Keratinocyte (primary cell): ENCODE results near the gene KLLN. TPM values are rescaled to one million over a fixed set of nuclear protein-coding genes. Genes with fewer than 3 reads are reported as not detected.

ENCODE experiments used
- DNase-seq: peaks from one replicate; pipeline ENCODE4 v3.0.0-alpha.2; 2011; ENCODE audit warnings: low read depth, missing footprints, low spot score
- FAIRE-seq: peaks from 2 replicates; lab custom pipeline; 2011; peaks lifted over from hg19 to GRCh38; lab: Jason Lieb, UNC
- H2AFZ ChIP-seq: 2 replicates; pipeline ENCODE4 v1.6.0; 2012; ENCODE audit warnings: low read length, control low read depth, inconsistent platforms; ENCODE audit not compliant: control insufficient read depth
- H3K27ac ChIP-seq: 2 replicates; pipeline ENCODE4 v1.5.1; 2011; ENCODE audit warnings: low read length; ENCODE audit not compliant: control insufficient read depth, insufficient read depth
- H3K27me3 ChIP-seq: 3 replicates; pipeline ENCODE4 v1.6.0; 2011; ENCODE audit warnings: low read length; ENCODE audit not compliant: control insufficient read depth, insufficient read depth; ENCODE audit errors: extremely low read depth
- H3K36me3 ChIP-seq, 2 experiments: 2 replicates in 1 of 2; 3 replicates in 1 of 2; pipeline ENCODE4 v1.5.1; 2011; ENCODE audit warnings: low read length in 2 of 2, mild to moderate bottlenecking in 1 of 2; ENCODE audit not compliant: control insufficient read depth in 2 of 2, insufficient read depth in 2 of 2; ENCODE audit errors: extremely low read depth in 1 of 2
- H3K4me1 ChIP-seq: 3 replicates; pipeline ENCODE4 v1.5.1; 2011; ENCODE audit warnings: low read length; ENCODE audit not compliant: control insufficient read depth, insufficient read depth; ENCODE audit errors: extremely low read depth
- H3K4me2 ChIP-seq: 3 replicates; pipeline ENCODE4 v1.6.0; 2011; ENCODE audit warnings: low read depth, low read length; ENCODE audit not compliant: control insufficient read depth, insufficient read depth; ENCODE audit errors: extremely low read depth
- H3K4me3 ChIP-seq, 3 experiments: fragments of 200-600 bp in 1 of 3; sonication (generic) in 1 of 3; 2 replicates in 2 of 3; 3 replicates in 1 of 3; pipeline ENCODE4 v1.5.1; 2011 to 2016; ENCODE audit warnings: low read length in 3 of 3, mild to moderate bottlenecking in 3 of 3, control low read depth in 2 of 3, inconsistent platforms in 1 of 3, low read depth in 1 of 3, mixed read lengths in 1 of 3, mixed run types in 1 of 3, moderate library complexity in 1 of 3; ENCODE audit not compliant: control insufficient read depth in 2 of 3, insufficient read depth in 2 of 3; ENCODE audit errors: extremely low read depth in 1 of 3
- H3K79me2 ChIP-seq: 2 replicates; pipeline ENCODE4 v1.6.0; 2012; ENCODE audit warnings: low read length; ENCODE audit not compliant: control insufficient read depth, insufficient read depth
- H3K9ac ChIP-seq: 3 replicates; pipeline ENCODE4 v1.6.0; 2011; ENCODE audit warnings: low read length; ENCODE audit not compliant: control insufficient read depth, insufficient read depth; ENCODE audit errors: extremely low read depth
- H3K9me1 ChIP-seq: 3 replicates; pipeline ENCODE4 v1.6.0; 2011; ENCODE audit warnings: low read length; ENCODE audit not compliant: control insufficient read depth, insufficient read depth; ENCODE audit errors: extremely low read depth
- H3K9me3 ChIP-seq: 2 replicates; pipeline ENCODE4 v1.5.1; 2012; ENCODE audit warnings: low read depth, low read length; ENCODE audit not compliant: control insufficient read depth
- H4K20me1 ChIP-seq: 3 replicates; pipeline ENCODE4 v1.6.0; 2011; ENCODE audit warnings: low read length; ENCODE audit not compliant: control insufficient read depth, insufficient read depth; ENCODE audit errors: extremely low read depth
- CTCF ChIP-seq, 3 experiments: IDR thresholded peaks in 1 of 3; conservative IDR thresholded peaks in 1 of 3; optimal IDR thresholded peaks in 1 of 3; 2 replicates in 2 of 3; 3 replicates in 1 of 3; pipeline versions ENCODE3 to v1.5.1; 2011; ENCODE audit warnings: low read length in 3 of 3, mild to moderate bottlenecking in 3 of 3, moderate library complexity in 2 of 3, control low read depth in 1 of 3, inconsistent platforms in 1 of 3; ENCODE audit not compliant: insufficient read depth in 2 of 3; ENCODE audit errors: extremely low read depth in 1 of 3
- EZH2 ChIP-seq: IDR thresholded peaks from one replicate; pipeline ENCODE4 v1.6.1; 2012; ENCODE audit warnings: inconsistent platforms, mild to moderate bottlenecking, low read length, moderate library complexity
- dilution Hi-C: fragments of 300-500 bp; cut with MboI; formaldehyde crosslinking; loops from one replicate; pipeline ENCODE4 v1.7.0; 2020; ENCODE audit warnings: low sequenced_read_pairs; ENCODE audit not compliant: extremely low pct_ligation_motif_present
- polyA plus RNA-seq, 5 experiments: library from polyadenylated mRNA; depleted of rRNA in 3 of 5; stranded (reverse) in 3 of 5; stranded (forward) in 1 of 5; unstranded in 1 of 5; fragments of >200 nt; gene quantifications; 1 replicate in 1 of 5; 2 replicates in 3 of 5; 3 replicates in 1 of 5; pipeline versions ENCODE4 v1.2.1 to v1.2.3, GENCODE V29; 2011 to 2012; ENCODE audit warnings: missing spikeins in 2 of 5, low read depth in 1 of 5, low replicate concordance in 1 of 5

The KLLN gene
- polyA plus RNA-seq, 1 donor (not counting 4 experiments of a cell fraction or from before 2014, with no cell fraction given): 0.16 TPM

- Histone ChIP-seq H3K4me3 (no peak overlapping the region), H3K27me3 (no peaks in the 10 kb centered on the region), H2AFZ (no peak overlapping the region), H3K9ac (no peak overlapping the region), H3K27ac (peak overlapping the region; percentile 77), H3K9me1 (no peaks in the 10 kb centered on the region), H3K36me3 (no peaks in the 10 kb centered on the region), H4K20me1 (no peaks in the 10 kb centered on the region), H3K4me1 (peaks cover 42% of the 10 kb centered on the region), H3K79me2 (no peaks in the 10 kb centered on the region), H3K4me2 (peak overlapping the region; percentile 55), H3K9me3 (no peaks in the 10 kb centered on the region)
- no peak for DNase-seq
- peak; percentile 52 for FAIRE-seq
- TF ChIP-seq CTCF (optimal IDR thresholded peaks at IDR 0.05 in 1 of 3, IDR thresholded peaks at IDR 0.05 in 1 of 3, conservative IDR thresholded peaks at IDR 0.05 in 1 of 3; ENCODE audit: extremely low read depth in 1 of 3, insufficient read depth in 2 of 3, low read length in 3 of 3): no peak
- TF ChIP-seq EZH2: no peak
- dilution Hi-C loops: no loop called here
These were observed 17.3 kb downstream of the KLLN start for GRCh38 chr10:87846023-87846422.

DNA sequence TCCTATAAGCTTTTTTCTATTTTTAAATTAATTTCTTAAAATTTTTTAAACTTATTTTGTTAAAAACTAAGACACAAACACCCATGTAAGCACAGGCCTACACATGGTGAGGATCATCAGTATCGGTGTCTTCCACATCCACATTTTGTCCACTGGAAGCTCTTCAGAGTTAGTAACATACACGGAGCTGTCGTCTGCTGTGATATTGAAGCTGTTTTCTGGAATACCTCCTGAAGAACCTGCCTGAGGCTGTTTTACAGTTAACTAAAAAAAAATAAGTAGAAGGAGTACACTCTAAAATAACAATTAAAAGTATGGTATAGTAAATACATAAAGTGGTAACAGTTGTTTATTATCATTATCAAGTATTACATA is 17.7 kb downstream of the KLLN start:
- no peak for FAIRE-seq
- Histone ChIP-seq H3K9me1 (no peaks in the 10 kb centered on the region), H3K9ac (no peak overlapping the region), H2AFZ (no peak overlapping the region), H3K4me2 (peak overlapping the region; percentile 55), H3K79me2 (no peaks in the 10 kb centered on the region), H3K9me3 (no peaks in the 10 kb centered on the region), H4K20me1 (no peaks in the 10 kb centered on the region), H3K27ac (peak overlapping the region; percentile 77), H3K4me3 (no peak overlapping the region), H3K27me3 (no peaks in the 10 kb centered on the region), H3K4me1 (peaks cover 40% of the 10 kb centered on the region), H3K36me3 (no peaks in the 10 kb centered on the region)
- DNase-seq: no peak
- dilution Hi-C loops: no loop called here
- TF ChIP-seq EZH2 (no peak), CTCF (optimal IDR thresholded peaks at IDR 0.05 in 1 of 3, IDR thresholded peaks at IDR 0.05 in 1 of 3, conservative IDR thresholded peaks at IDR 0.05 in 1 of 3; ENCODE audit: extremely low read depth in 1 of 3, insufficient read depth in 2 of 3, low read length in 3 of 3) (no peak)
